ENCODE measurements around the gene IYD. TPM values are rescaled to one million over a fixed set of nuclear protein-coding genes. Genes with fewer than 3 reads are reported as not detected.

IYD gene, protein sequence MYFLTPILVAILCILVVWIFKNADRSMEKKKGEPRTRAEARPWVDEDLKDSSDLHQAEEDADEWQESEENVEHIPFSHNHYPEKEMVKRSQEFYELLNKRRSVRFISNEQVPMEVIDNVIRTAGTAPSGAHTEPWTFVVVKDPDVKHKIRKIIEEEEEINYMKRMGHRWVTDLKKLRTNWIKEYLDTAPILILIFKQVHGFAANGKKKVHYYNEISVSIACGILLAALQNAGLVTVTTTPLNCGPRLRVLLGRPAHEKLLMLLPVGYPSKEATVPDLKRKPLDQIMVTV
- not detected in 2 replicates for total RNA-seq (2013; cell fraction: nucleolus; rRNA removed)
- total RNA-seq (2014; rRNA removed) (not detected in 2 replicates), total RNA-seq (2014; rRNA removed; fragmentation: Illumina TruSeq; extraction: Trizol) (not detected in 2 replicates), total RNA-seq (2021) (0.24 TPM in 1 of 2 replicates, not detected in the other), polyA plus RNA-seq (2011; rRNA removed) (0.03 and 0.07 TPM in 2 replicates), polyA plus RNA-seq (2014; fragmentation: Illumina TruSeq; extraction: Trizol) (not detected in 2 replicates), polyA plus RNA-seq (2014; fragmentation: Nextera tagmentation; extraction: Ambion mirVana) (not detected), polyA plus RNA-seq (2014; rRNA removed) (not detected in 2 replicates), polyA plus RNA-seq (2016; fragmentation: Nextera tagmentation; extraction: Ambion mirVana) (not detected), polyA minus RNA-seq (2011; rRNA and poly(A)+ RNA removed) (not detected in 2 replicates), Bru-seq, nascent RNA (percentile 8 among the genes with signal in this experiment), BruChase-seq, experiment 1, labeled RNA remaining after a 6-hour chase (percentile 13 among the genes with signal in this experiment), BruChase-seq, experiment 2, labeled RNA remaining after a 2-hour chase (percentile 13 among the genes with signal in this experiment)
- polyA plus RNA-seq (2011; ENCODE audit: low read depth): not detected
- under 0.01 and 0.01 TPM in 2 replicates for polyA plus RNA-seq (2011; cell fraction: cytosol; rRNA removed)
- polyA plus RNA-seq (2011; cell fraction: nucleus; rRNA removed): 0.01 and 0.03 TPM in 2 replicates
- not detected in 2 replicates for polyA plus RNA-seq (2012)
- not detected in 2 replicates for polyA minus RNA-seq (2011; cell fraction: cytosol; rRNA and poly(A)+ RNA removed)
- not detected in 2 replicates for polyA minus RNA-seq (2011; cell fraction: nucleus; rRNA and poly(A)+ RNA removed)
- long read RNA-seq, experiment 1: 0 reads
- long read RNA-seq, experiment 2: 0 reads

DNA sequence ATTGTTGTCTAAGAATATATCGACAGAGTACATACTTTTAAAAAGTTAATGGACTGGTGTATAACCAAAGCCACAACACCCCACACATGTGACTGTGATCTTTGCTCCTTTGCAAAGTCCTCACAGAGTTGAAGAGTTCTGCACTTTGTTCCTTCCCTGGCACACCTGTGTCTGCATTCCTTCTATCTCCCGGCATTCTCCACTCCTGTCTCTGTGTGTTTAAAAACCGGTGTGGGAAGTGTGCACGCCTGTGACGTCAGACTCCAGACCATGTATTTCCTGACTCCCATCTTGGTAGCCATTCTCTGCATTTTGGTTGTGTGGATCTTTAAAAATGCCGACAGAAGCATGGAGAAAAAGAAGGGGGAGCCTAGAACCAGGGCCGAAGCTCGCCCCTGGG is at the start of gene IYD:
Gene IYD, plus strand, starts transcription at position 251 of the 400 bp plus-strand sequence. Its CDS starts 20 bp downstream, at position 271.
- DNase-seq (ENCODE audit: low read depth, low spot score): no peak
- ChIA-PET POLR2A (no interaction called here), CTCF (interaction anchor here (3.0 kb wide), 1 partner anchor 27 kb away, joined by 9 read pairs; no protein-coding TSS in a partner anchor), RAD21 (ENCODE audit: unreplicated experiment) (no interaction called here), SMC1A (ENCODE audit: uncharacterized antibody, unreplicated experiment) (no interaction called here)
- no peaks in the 10 kb centered on the region for H4K20me1 ChIP-seq (ENCODE audit: control insufficient read depth, insufficient read depth)
- H3K4me3 ChIP-seq: no peak within 1 kb of the TSS
- no peaks in the 10 kb centered on the region for H3K36me3 ChIP-seq (ENCODE audit: control insufficient read depth in 2 of 2, insufficient read depth in 2 of 2, low read length in 1 of 2)
- TF ChIP-seq RAD21 (IDR thresholded peaks at IDR 0.05; ENCODE audit: insufficient read depth, low read depth, low read length) (no peak), MXI1 (IDR thresholded peaks at IDR 0.05; ENCODE audit: low read depth, low read length) (no peak), ZNF24 (IDR thresholded peaks at IDR 0.05) (no peak), LARP7 (IDR thresholded peaks at IDR 0.05) (no peak), ATF7 (IDR thresholded peaks at IDR 0.05; ENCODE audit: low read depth) (no peak), BCL11A (IDR thresholded peaks at IDR 0.05; ENCODE audit: low read depth, low read length) (no peak), CBX3 (IDR thresholded peaks at IDR 0.05; ENCODE audit: borderline replicate concordance, low read depth) (no peak), TCF12 (IDR thresholded peaks at IDR 0.05; ENCODE audit: low read depth, low read length) (no peak), ZNF622 (IDR thresholded peaks at IDR 0.05) (no peak), CHD2 (IDR thresholded peaks at IDR 0.05; ENCODE audit: borderline replicate concordance, low read depth, low read length) (no peak), EED (IDR thresholded peaks at IDR 0.05; ENCODE audit: low read depth) (no peak), EZH2 (IDR thresholded peaks at IDR 0.05; ENCODE audit: borderline replicate concordance, control insufficient read depth, low read depth, low read length) (no peak), MTA3 (IDR thresholded peaks at IDR 0.05; ENCODE audit: borderline replicate concordance, low read length) (no peak), RUNX3 (IDR thresholded peaks at IDR 0.05; ENCODE audit: low read length) (no peak), MYC (IDR thresholded peaks at IDR 0.05; ENCODE audit: insufficient read depth, insufficient read length, insufficient replicate concordance, low read length, severe bottlenecking) (no peak)
- H3K27me3 ChIP-seq (replicated peaks in 1 of 2; ENCODE audit: control insufficient read depth in 2 of 2, insufficient read depth in 2 of 2, low read length in 1 of 2): peaks cover 2 to 3% of the 10 kb centered on the region in 2 experiments; a peak in 3 of 4 replicates
- BruUV-seq (replicated peaks): no TSS peak
- no peak within 1 kb of the TSS for H3K27ac ChIP-seq (ENCODE audit: control insufficient read depth, insufficient read depth)
- H3K4me1 ChIP-seq (ENCODE audit: control insufficient read depth, insufficient read depth, low read length): no peaks in the 10 kb centered on the region
- H3K9ac ChIP-seq (ENCODE audit: control insufficient read depth, insufficient read depth, low read length): no peak within 1 kb of the TSS
- no peak within 1 kb of the TSS for H3K4me2 ChIP-seq (ENCODE audit: control insufficient read depth, insufficient read depth)
- intact Hi-C loops (cut with micrococcal nuclease; ENCODE audit: unreplicated experiment) (no loop called here), in situ Hi-C loops (cut with MboI) (no loop called here)
- no peaks in the 10 kb centered on the region for H3K79me2 ChIP-seq (ENCODE audit: control insufficient read depth, insufficient read depth, low read length)
- no peak within 1 kb of the TSS for H2AFZ ChIP-seq (ENCODE audit: control insufficient read depth, low read depth, low read length)
- no peak for ATAC-seq
- FAIRE-seq: no peak
- 43% methylated on average over 8 of the region's 8 CpGs for WGBS (ENCODE audit: insufficient coverage, insufficient replicate concordance, low lambda C conversion rate, missing lambda C conversion rate)
- no peaks in the 10 kb centered on the region for H3K9me3 ChIP-seq (replicated peaks; ENCODE audit: control insufficient read depth, insufficient read depth, low read length)
